ENCODE data around the gene CGGBP1.
"Not testable (repeated sequence)": the region's sequence is repeated elsewhere in the genome, so short reads cannot be mapped to it uniquely, and the experiment has no call there.

Gene CGGBP1

GRCh38 chr3:88034491-88035275, 24.1 kb downstream of the CGGBP1 start:
- no peak for DNase-seq (ENCODE audit: low read depth, low spot score)

GRCh38 chr3:88033808-88034207, 25.0 kb downstream of the CGGBP1 start:
- DNase-seq (ENCODE audit: low read depth, low spot score) = no peak

GRCh38 chr3:88033079-88033478, 25.7 kb downstream of the CGGBP1 start:
- DNase-seq (ENCODE audit: low read depth, low spot score) = no peak

GRCh38 chr3:88032245-88032644, 26.6 kb downstream of the CGGBP1 start:
- DNase-seq (ENCODE audit: low read depth, low spot score) = no peak

- no peak for DNase-seq (ENCODE audit: low read depth, low spot score)
These were observed 27.1 kb downstream of the CGGBP1 start for GRCh38 chr3:88031642-88032077.

GRCh38 chr3:88030210-88030609, 28.6 kb downstream of the CGGBP1 start:
- DNase-seq (ENCODE audit: low read depth, low spot score) = no peak

- no peak for DNase-seq (ENCODE audit: low read depth, low spot score)
These were observed 29.9 kb downstream of the CGGBP1 start for GRCh38 chr3:88028876-88029275.

- DNase-seq (ENCODE audit: low read depth, low spot score) = no peak
These were observed 33.7 kb downstream of the CGGBP1 start for GRCh38 chr3:88025001-88025552.

GRCh38 chr3:88019024-88019423, 39.8 kb downstream of the CGGBP1 start:
- DNase-seq (ENCODE audit: low read depth, low spot score) = no peak

GRCh38 chr3:88015656-88016055, 43.1 kb downstream of the CGGBP1 start:
- DNase-seq (ENCODE audit: low read depth, low spot score) = not testable (repeated sequence)

- no peak for DNase-seq (ENCODE audit: low read depth, low spot score)
These were observed 45.2 kb downstream of the CGGBP1 start for GRCh38 chr3:88013592-88013991.

GRCh38 chr3:88010810-88011209, 48.0 kb downstream of the CGGBP1 start:
- no peak for DNase-seq (ENCODE audit: low read depth, low spot score)

- DNase-seq (ENCODE audit: low read depth, low spot score) = no peak
These were observed 49.7 kb downstream of the CGGBP1 start for GRCh38 chr3:88009066-88009465.

- no peak for DNase-seq (ENCODE audit: low read depth, low spot score)
These were observed 53.7 kb downstream of the CGGBP1 start for GRCh38 chr3:88005066-88005465.

GRCh38 chr3:88003115-88003755, 55.6 kb downstream of the CGGBP1 start:
- peak; percentile 23 for DNase-seq (ENCODE audit: low read depth, low spot score)

- no peak for DNase-seq (ENCODE audit: low read depth, low spot score)
These were observed 56.4 kb downstream of the CGGBP1 start for GRCh38 chr3:88002448-88002847.

Data from smooth muscle cell of the brain vasculature (primary cell).